NCI-H510A (cell line): ENCODE measurements around the gene DAB2IP.
"Not testable (repeated sequence)": the region's sequence is repeated elsewhere in the genome, so short reads cannot be mapped to it uniquely, and the experiment has no call there.

ENCODE experiments used
- DNase-seq: peaks from one replicate; lab custom pipeline; 2025; lab: John Stamatoyannopoulos, UW

DAB2IP gene

GRCh38 chr9:121651295-121652020 lies at the start of gene DAB2IP:
DAB2IP (plus strand) TSS chr9:121651634; CDS start chr9:121651776, 142 bp downstream.
- DNase-seq, result peak; percentile 62

- DNase-seq, result no peak
Measured at GRCh38 chr9:121603028-121603427, 48.4 kb upstream of the DAB2IP start.

GRCh38 chr9:121604242-121604641 lies 47.2 kb upstream of the DAB2IP start:
- peak; percentile 24 for DNase-seq

- no peak for DNase-seq
Measured at GRCh38 chr9:121604654-121605053, 46.8 kb upstream of the DAB2IP start.

DNA sequence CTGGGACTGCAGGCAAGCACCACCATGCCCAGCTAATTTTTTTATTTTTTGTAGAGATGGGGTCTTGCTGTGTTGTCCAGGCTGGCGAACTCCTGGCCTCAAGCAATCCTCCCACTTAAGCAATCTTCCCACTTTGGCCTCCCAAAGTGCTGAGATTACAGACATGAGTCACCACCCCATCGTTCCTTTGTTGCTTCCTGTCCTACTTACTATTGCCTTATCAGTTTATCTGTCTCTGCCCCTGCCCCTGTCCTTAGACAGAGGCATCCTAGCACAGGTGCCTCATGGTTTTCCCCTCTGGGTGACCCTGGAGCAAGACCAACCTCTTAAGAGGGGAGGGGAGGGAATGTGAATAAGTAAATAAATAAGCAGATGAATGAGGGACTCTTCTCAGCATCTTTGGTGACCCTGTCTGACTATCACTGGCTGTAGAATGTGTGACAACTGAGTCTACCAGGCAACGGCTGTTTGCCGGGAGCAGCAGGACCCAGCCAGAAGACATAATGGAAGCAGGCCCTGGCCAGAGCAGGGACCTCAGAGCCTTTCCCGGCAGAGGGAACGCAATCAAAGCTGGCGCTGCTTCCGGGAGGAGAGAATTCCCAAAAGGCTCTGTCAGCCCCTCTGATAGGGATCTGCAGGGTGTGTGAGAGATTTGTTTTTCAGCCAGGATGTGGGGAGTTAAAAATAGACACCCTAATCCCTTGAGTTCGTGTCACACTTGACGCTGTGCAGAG lies 43.8 kb upstream of the DAB2IP start:
- no peak for DNase-seq

- no peak for DNase-seq
Measured at GRCh38 chr9:121608168-121608853, 43.1 kb upstream of the DAB2IP start.

- DNase-seq, result no peak
Measured at GRCh38 chr9:121609822-121610637, 41.4 kb upstream of the DAB2IP start.

DNA sequence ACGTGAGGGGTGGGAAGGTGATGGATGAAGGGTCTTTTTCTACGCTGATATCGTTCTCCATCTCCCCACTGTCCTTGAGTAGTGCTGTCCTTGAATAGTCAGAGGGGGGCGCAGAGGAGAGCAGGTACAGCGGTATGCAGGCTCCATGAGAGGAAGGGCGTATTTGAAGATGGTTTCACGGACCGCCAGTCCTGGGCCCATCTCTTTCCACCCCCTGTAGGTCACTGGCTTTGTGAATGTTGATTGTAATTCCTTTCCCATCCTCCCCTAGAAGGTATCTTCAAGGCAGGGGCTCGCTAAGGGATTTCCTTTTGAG lies 40.8 kb upstream of the DAB2IP start:
- DNase-seq, result no peak

DNA sequence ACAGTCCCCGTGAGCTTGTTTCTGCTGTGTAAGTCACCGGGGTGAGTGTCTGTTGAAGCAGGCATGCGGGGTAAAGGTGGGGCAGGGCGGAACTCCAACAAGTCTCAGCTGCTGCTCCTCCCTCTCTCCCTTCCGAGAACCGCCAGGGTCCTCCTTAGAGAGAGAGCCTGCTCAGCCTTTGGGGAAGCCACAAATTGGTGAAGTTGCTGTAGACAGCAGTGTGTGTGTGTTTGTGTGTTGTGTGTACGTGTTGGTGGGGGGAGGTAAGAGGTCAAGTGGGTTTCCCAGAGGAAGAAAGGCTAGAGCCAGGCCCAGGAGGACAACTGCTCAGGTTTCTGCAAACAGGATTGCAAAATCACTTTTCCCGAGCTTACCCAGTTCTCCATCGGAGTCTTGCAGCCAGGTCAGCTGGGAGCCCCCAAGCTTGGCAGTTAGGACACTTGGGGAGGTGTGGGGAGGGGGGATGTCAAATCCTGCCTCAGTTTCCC lies 38.9 kb upstream of the DAB2IP start:
- DNase-seq, result no peak

DNA sequence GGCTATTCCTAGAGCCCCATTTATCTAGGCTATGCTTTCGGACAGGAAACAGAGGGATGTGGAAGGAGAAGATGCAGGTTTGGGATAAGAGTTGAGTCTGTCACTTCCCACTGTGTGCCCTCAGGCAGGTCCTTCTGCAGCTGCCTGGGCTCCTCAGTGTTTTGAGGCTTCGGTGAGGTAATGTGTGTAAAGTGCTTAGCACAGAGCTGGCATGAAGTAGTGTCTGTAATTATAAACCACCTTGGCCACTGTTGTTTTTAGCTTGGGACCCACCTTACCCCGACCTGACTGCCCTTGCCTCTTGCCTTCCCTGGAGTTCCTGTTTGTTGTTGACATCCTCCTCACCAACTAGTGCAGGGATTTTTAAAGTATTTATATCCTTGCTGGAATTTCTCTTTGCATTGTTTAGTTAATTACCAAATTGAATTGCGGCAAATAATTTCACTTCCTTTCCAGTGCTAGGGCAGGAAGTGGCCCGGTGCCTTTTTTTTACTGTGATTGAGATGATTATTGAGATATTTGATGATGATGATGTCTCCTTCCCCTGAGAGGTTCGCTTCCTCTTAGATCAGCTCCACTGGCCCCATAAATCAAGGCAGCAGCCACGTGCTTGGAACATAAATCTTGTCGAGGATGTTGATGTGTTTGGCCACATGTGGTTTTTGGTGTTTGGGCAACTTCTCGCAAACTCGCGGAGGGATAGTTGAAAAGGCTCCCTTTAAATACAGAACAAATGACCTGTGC lies 38.3 kb upstream of the DAB2IP start:
- DNase-seq, result peak; percentile 25

GRCh38 chr9:121616123-121616755 lies 35.2 kb upstream of the DAB2IP start:
- DNase-seq, result no peak

DNA sequence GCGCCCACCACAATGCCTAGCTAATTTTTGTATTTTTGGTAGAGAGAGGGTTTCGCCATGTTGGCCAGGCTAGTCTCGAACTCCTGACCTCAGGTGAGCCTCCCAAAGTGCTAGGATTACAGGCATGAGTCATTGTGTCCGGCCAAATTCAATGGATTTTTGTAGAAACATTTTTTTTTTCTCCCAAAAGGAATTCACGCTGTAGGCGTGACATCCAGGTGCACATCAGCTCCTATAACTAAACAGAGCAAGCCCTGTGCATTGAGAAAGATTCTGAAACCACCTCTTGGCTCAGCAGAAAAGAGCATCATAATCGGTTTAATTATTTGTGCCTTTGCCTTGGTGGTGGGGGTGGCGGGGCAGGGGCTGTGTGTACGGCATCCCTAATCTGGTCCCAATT lies 32.9 kb upstream of the DAB2IP start:
- no peak for DNase-seq

- DNase-seq, result not testable (repeated sequence)
Measured at GRCh38 chr9:121618910-121619309, 32.5 kb upstream of the DAB2IP start.

DNA sequence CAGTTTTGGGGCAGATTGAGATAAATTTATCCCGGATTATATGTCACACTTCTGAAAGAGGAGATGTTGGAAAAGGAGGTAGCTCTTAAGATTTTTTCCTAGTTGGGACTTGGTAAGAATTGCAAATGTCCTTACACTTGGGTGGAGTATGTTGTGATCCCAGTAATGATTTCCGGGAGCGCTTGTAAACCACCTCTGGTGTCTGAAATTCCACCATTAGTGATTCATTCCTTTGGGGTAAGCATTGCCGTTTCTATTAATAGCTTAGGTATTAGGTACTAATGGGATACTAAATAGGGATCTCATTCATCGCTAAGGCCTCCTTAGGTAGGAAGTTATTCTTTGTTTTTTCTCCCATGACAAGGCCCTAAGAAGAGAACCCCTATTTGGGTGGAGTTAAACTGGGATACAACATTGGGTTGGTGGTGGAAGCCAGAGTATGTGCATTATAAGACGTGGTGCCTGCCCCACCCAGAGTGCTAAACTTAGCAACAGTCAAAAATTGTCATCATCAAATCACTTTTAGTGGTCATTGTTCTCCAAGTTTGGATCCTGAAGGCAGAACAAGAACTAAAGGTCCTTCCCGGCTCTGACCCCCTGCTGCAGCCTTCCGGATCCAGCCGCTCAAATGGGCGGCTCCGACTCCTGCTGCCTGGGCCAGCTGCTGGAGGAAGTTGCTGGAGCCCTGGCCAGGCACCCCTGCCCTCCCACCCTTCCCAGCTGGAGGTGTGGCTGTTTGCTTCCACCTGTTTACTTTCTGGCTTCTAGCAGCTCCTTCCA lies 31.7 kb upstream of the DAB2IP start:
- no peak for DNase-seq

DNA sequence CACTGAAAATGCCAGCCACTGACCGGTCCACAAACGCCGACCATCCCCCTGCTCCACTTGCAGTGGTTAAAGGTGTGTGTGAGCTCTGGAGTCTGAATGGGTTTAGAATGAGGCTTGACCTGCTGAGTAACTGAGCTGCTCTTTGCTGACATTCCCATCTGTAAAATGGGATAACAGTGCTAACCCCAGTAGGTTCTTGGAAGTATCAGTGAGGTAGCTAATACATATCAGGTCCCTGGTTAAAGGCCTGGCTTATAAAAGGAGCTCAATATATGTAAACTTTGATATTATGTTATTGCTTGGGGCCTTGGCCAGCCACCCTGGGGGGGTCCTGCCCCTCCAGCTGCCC lies 31.1 kb upstream of the DAB2IP start:
- DNase-seq, result no peak

- no peak for DNase-seq
Measured at GRCh38 chr9:121620777-121621449, 30.5 kb upstream of the DAB2IP start.

GRCh38 chr9:121622387-121623203 lies 28.8 kb upstream of the DAB2IP start:
- DNase-seq, result no peak

DNA sequence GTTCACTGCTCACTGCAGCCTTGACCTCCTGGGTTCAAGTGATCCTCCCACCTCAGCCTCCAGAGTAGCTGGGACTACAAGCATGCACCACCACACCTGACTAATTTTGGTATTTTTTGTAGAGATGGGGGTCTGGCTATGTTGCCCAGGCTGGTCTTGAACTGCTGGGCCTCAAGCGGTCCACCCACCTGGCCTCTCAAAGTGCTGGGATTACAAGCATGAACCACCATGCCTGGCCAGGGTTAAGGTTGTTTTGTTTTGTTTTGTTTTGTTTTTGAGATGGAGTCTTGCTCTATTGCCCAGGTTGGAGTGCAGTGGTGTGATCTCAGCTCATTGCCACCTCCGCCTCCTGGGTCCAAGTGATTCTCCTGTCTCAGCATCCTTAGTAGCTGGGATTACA lies 28.0 kb upstream of the DAB2IP start:
- DNase-seq, result not testable (repeated sequence)

DNA sequence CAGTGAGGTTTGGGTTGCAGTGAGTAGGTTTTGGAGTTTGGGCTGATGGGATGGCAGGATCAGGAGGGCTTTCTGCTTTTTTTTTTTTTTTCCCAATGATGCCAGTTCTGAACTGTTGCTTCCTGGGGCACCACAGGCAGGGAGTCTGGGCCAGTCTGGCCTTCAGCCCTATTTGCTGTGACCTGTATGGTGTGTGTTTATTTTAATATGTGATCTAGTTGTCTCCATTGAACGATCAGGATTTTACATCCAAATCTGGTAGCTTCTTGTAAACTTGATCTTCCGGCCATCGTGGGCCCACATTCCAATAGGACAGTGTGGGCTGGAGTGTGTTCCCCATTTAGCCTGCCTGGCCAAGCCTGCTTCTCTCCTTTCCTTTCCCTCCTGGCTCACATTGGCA lies 25.8 kb upstream of the DAB2IP start:
- DNase-seq, result no peak
